ENCODE data around the gene ATXN1. TPM values are rescaled to one million over a fixed set of nuclear protein-coding genes. Genes with fewer than 3 reads are reported as not detected.
A peak's percentile ranks its signal among the peaks of the same experiment; 100 is the strongest.

ATXN1 gene
- total and polyA plus RNA-seq, 2 of the 13 experiments (the other 11 are each of a cell fraction or from before 2014, with no cell fraction given): 20.7 to 39.5 TPM

- TF ChIP-seq ZNF784 (CRISPR knock-in tag; IDR thresholded peaks at IDR 0.05; ENCODE audit: borderline replicate concordance) (no peak), ZNF24 (IDR thresholded peaks at IDR 0.05) (no peak), ZNF841 (CRISPR knock-in tag; IDR thresholded peaks at IDR 0.05; ENCODE audit: borderline replicate concordance) (0 out of 2 replicates have a peak, but pooled peaks have one; percentile 35), ZNF207 (IDR thresholded peaks at IDR 0.05; ENCODE audit: borderline replicate concordance) (no peak), ZNF460 (CRISPR knock-in tag; IDR thresholded peaks at IDR 0.05; ENCODE audit: borderline replicate concordance) (no peak), SNAPC2 (CRISPR knock-in tag; IDR thresholded peaks at IDR 0.05) (no peak), ZNF235 (CRISPR knock-in tag; IDR thresholded peaks at IDR 0.05; ENCODE audit: borderline replicate concordance) (no peak; the same call in 1 of the 2 replicates), STAT6 (CRISPR knock-in tag; IDR thresholded peaks at IDR 0.05; ENCODE audit: borderline replicate concordance) (0 out of 2 replicates have a peak, but pooled peaks have one; percentile 15), DR1 (CRISPR knock-in tag; IDR thresholded peaks at IDR 0.05) (no peak), ZNF232 (CRISPR knock-in tag; IDR thresholded peaks at IDR 0.05; ENCODE audit: borderline replicate concordance) (no peak), ZNF709 (CRISPR knock-in tag; IDR thresholded peaks at IDR 0.05) (peak; percentile 44; the same call in 1 of the 2 replicates), ZNF572 (CRISPR knock-in tag; IDR thresholded peaks at IDR 0.05) (no peak), NR3C1 (CRISPR knock-in tag; IDR thresholded peaks at IDR 0.05) (no peak), PCBP2 (optimal IDR thresholded peaks at IDR 0.05; ENCODE audit: low read depth, low read length, poor library complexity, severe bottlenecking) (no peak), ZIK1 (CRISPR knock-in tag; IDR thresholded peaks at IDR 0.05; ENCODE audit: borderline replicate concordance, low read depth) (no peak)
These were observed 429.7 kb downstream of the ATXN1 start (continued) for GRCh38 chr6:16331384-16332174.
